DOHH2 (cell line): ENCODE measurements around the gene GPR107.

ENCODE experiments used
- H3F3A ChIP-seq: fragments of 200-600 bp; sonication (generic), shearing (Covaris generic); 2 replicates; pipeline ENCODE4 v1.6.0; 2016; ENCODE audit warnings: antibody characterized with exemption, mild to moderate bottlenecking; ENCODE audit not compliant: control insufficient read depth, insufficient read depth
- H3K27ac ChIP-seq: fragments of 200-600 bp; sonication (generic); 2 replicates; pipeline ENCODE4 v1.5.1; 2014; ENCODE audit warnings: low read depth, mild to moderate bottlenecking, low read length, moderate library complexity
- H3K27me3 ChIP-seq: fragments of 200-600 bp; sonication (generic); 2 replicates; pipeline ENCODE4 v1.6.1; 2014; ENCODE audit warnings: mild to moderate bottlenecking, low read length, mixed read lengths; ENCODE audit not compliant: control insufficient read depth
- H3K36me3 ChIP-seq: fragments of 200-600 bp; sonication (generic); 2 replicates; pipeline ENCODE4 v1.6.1; 2014; ENCODE audit warnings: mild to moderate bottlenecking, low read length, moderate library complexity, mixed read lengths; ENCODE audit not compliant: control insufficient read depth
- H3K4me1 ChIP-seq: fragments of 200-600 bp; sonication (generic); 2 replicates; pipeline ENCODE4 v1.6.1; 2014; ENCODE audit warnings: mild to moderate bottlenecking, low read length, mixed read lengths; ENCODE audit not compliant: control insufficient read depth
- H3K4me2 ChIP-seq: fragments of 200-600 bp; sonication (generic); 2 replicates; pipeline ENCODE4 v1.6.0; 2014; ENCODE audit warnings: mild to moderate bottlenecking, low read length, moderate library complexity
- H3K4me3 ChIP-seq: fragments of 200-600 bp; sonication (generic); 2 replicates; pipeline ENCODE4 v1.5.1; 2014; ENCODE audit warnings: mild to moderate bottlenecking, low read length, mixed read lengths
- H3K79me2 ChIP-seq: fragments of 200-600 bp; sonication (generic); 2 replicates; pipeline ENCODE4 v1.6.1; 2014; ENCODE audit warnings: mild to moderate bottlenecking, low read length, mixed read lengths; ENCODE audit not compliant: control insufficient read depth
- H3K9me2 ChIP-seq: fragments of 200-600 bp; sonication (generic); replicated peaks from 2 replicates; pipeline ENCODE4 v1.6.1; 2014; ENCODE audit warnings: mild to moderate bottlenecking, low read length, mixed read lengths; ENCODE audit not compliant: control insufficient read depth
- H3K9me3 ChIP-seq: fragments of 200-600 bp; sonication (generic); 2 replicates; pipeline ENCODE4 v1.6.1; 2014; ENCODE audit warnings: antibody characterized with exemption, low read length, mixed read lengths; ENCODE audit not compliant: control insufficient read depth, insufficient read depth
- H4K20me1 ChIP-seq: fragments of 200-600 bp; sonication (generic); 2 replicates; pipeline ENCODE4 v1.6.0; 2014; ENCODE audit warnings: low read depth, mild to moderate bottlenecking, antibody characterized with exemption, low read length, moderate library complexity; ENCODE audit not compliant: control insufficient read depth, insufficient read depth
- CTCF ChIP-seq: fragments of 200-600 bp; sonication (generic); IDR thresholded peaks from one replicate; pipeline ENCODE4 v1.5.1; 2014; ENCODE audit warnings: antibody characterized with exemption, mild to moderate bottlenecking, low read depth, low read length; ENCODE audit not compliant: poor library complexity, severe bottlenecking
- EZH2phosphoT487 ChIP-seq: fragments of 200-600 bp; sonication (generic); IDR thresholded peaks from 2 replicates; pipeline ENCODE4 v1.6.1; 2017; ENCODE audit warnings: borderline replicate concordance, mild to moderate bottlenecking, antibody characterized with exemption, low read length, moderate library complexity, mixed read lengths

The GPR107 gene

DNA sequence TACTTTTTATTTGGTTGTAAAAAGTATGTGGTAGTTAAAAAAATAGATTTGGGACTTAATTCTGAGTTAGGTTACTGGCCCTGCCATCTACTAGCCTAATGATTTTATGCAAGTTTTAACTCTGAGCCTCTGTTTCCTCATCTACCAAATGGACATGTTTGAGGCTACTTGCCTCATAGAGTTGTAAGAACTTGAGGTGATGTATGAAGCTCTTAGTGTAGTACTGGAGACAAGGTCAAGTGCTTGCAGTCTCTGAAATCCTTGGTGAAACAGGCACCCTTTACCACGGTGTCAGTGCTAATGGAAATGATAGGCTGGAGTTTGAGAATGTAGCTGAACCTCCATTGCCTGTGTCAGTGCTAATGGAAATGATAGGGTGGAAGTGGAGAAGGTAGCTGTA lies 15.3 kb downstream of the GPR107 start:
- Histone ChIP-seq H3K27me3 (no peaks in the 10 kb centered on the region), H3K4me1 (peaks cover 7% of the 10 kb centered on the region), H3K4me3 (no peak overlapping the region), H3K36me3 (no peaks in the 10 kb centered on the region), H3K79me2 (peaks cover 75% of the 10 kb centered on the region), H3K4me2 (no peak overlapping the region), H3K9me3 (no peaks in the 10 kb centered on the region), H3K9me2 (no peaks in the 10 kb centered on the region), H3F3A (no peaks in the 10 kb centered on the region), H4K20me1 (no peaks in the 10 kb centered on the region; the same call in 1 of the 2 replicates), H3K27ac (no peak overlapping the region)
- TF ChIP-seq CTCF = no peak
- no peak for TF ChIP-seq EZH2phosphoT487

DNA sequence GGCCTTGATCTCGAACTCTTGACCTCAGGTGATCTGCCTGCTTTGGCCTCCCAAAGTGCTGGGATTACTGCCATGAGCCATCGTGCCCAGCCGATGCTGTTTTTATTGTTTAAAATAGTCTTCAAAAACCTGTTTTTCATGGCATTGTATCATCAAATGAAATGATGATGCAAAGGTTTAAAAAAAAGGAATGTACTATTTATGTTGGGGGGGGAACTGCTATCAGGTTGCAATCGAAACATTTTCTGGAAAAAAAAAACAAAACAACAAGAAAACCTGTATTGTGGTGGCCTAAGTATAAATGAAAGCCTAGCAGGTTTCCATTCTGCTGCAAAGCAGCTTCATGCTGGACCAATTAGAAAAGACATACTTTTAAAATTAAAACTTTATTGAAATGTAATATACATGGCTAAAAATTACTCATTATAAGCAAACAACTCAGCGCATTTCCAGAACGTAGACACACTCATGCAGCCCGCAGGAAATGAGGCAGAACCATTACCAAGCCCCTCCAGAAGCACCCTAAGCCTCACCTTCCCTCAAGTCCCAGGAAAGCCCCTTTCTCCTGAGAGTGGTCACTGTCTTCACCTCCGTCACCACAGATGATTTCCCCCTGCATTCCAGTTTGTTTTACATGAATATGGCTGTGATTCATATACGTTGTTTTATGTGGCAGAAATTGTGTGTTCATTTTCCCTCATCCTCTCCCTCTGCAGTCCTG lies 19.0 kb downstream of the GPR107 start:
- TF ChIP-seq CTCF (no peak), EZH2phosphoT487 (no peak)
- Histone ChIP-seq H3K27ac (no peak overlapping the region), H3K4me2 (no peak overlapping the region), H4K20me1 (no peaks in the 10 kb centered on the region; the same call in 1 of the 2 replicates), H3K4me3 (no peak overlapping the region), H3K79me2 (peaks cover 55% of the 10 kb centered on the region), H3K9me2 (no peaks in the 10 kb centered on the region), H3K36me3 (peaks cover 13% of the 10 kb centered on the region), H3F3A (no peaks in the 10 kb centered on the region), H3K4me1 (peaks cover 7% of the 10 kb centered on the region), H3K27me3 (no peaks in the 10 kb centered on the region), H3K9me3 (no peaks in the 10 kb centered on the region)

- H4K20me1 ChIP-seq = no peaks in the 10 kb centered on the region; the same call in 1 of the 2 replicates
- no peak overlapping the region for H3K27ac ChIP-seq
- H3K4me3 ChIP-seq = no peak overlapping the region
These were observed 19.7 kb downstream of the GPR107 start for GRCh38 chr9:130073373-130073772.

More at GRCh38 chr9:130073373-130073772, 19.7 kb downstream of the GPR107 start:
- no peaks in the 10 kb centered on the region for H3F3A ChIP-seq
- TF ChIP-seq EZH2phosphoT487 (no peak), CTCF (no peak)
- peaks cover 14% of the 10 kb centered on the region for H3K36me3 ChIP-seq
- no peaks in the 10 kb centered on the region for H3K9me3 ChIP-seq
- H3K4me1 ChIP-seq = peaks cover 7% of the 10 kb centered on the region
- H3K9me2 ChIP-seq = no peaks in the 10 kb centered on the region
- no peak overlapping the region for H3K4me2 ChIP-seq
- H3K79me2 ChIP-seq = peaks cover 48% of the 10 kb centered on the region
- no peaks in the 10 kb centered on the region for H3K27me3 ChIP-seq
